ENCODE data around the gene ACVR1B. TPM values are rescaled to one million over a fixed set of nuclear protein-coding genes. Genes with fewer than 3 reads are reported as not detected.

Gene ACVR1B
- total RNA-seq, 1 donor from 2014 or later = 13.8 TPM

GRCh38 chr12:52013626-52014310 is 62.3 kb downstream of the ACVR1B start:
- Histone ChIP-seq H3K27me3 (peaks cover 46% of the 10 kb centered on the region), H4K20me1 (ENCODE audit: low read depth) (peaks cover 11% of the 10 kb centered on the region), H2AFZ (replicated peaks) (no peak overlapping the region), H3K36me3 (no peaks in the 10 kb centered on the region), H3K9ac (no peak overlapping the region), H3K4me2 (peak overlapping the region; percentile 61), H3K27ac (no peak overlapping the region), H3K4me3 (no peak overlapping the region), H3K9me3 (ENCODE audit: low read depth) (no peaks in the 10 kb centered on the region), H3F3A (ENCODE audit: low read depth) (peaks cover 31% of the 10 kb centered on the region), H3K79me2 (ENCODE audit: low read depth) (no peaks in the 10 kb centered on the region), H3K4me1 (peaks cover 21% of the 10 kb centered on the region)
- Mint-ChIP-seq H3K27ac (no peak overlapping the region), H3K4me3 (no peak overlapping the region), H3K9me3 (no peaks in the 10 kb centered on the region), H3K27me3 (ENCODE audit: insufficient read depth, low read depth) (peaks cover 7% of the 10 kb centered on the region), H3K36me3 (peaks cover 10% of the 10 kb centered on the region), H3K4me1 (peaks cover 27% of the 10 kb centered on the region)
- TF ChIP-seq EZH2phosphoT487 (IDR thresholded peaks at IDR 0.05) (no peak), EZH2 (IDR thresholded peaks at IDR 0.05) (no peak), CTCF (IDR thresholded peaks at IDR 0.05) (no peak)
- no peak for DNase-seq (ENCODE audit: low spot score)

- Histone ChIP-seq H4K20me1 (ENCODE audit: low read depth) (peaks cover 11% of the 10 kb centered on the region), H3K4me2 (peak overlapping the region; percentile 69), H3K4me3 (peak overlapping the region; percentile 34), H2AFZ (replicated peaks) (no peak overlapping the region), H3K4me1 (peaks cover 15% of the 10 kb centered on the region), H3K36me3 (no peaks in the 10 kb centered on the region), H3K9me3 (ENCODE audit: low read depth) (no peaks in the 10 kb centered on the region), H3K79me2 (ENCODE audit: low read depth) (no peaks in the 10 kb centered on the region), H3K27ac (no peak overlapping the region), H3K27me3 (peaks cover 45% of the 10 kb centered on the region), H3K9ac (no peak overlapping the region), H3F3A (ENCODE audit: low read depth) (peaks cover 32% of the 10 kb centered on the region)
- Mint-ChIP-seq H3K27me3 (ENCODE audit: insufficient read depth, low read depth) (peaks cover 4% of the 10 kb centered on the region), H3K27ac (no peak overlapping the region), H3K9me3 (no peaks in the 10 kb centered on the region), H3K4me3 (no peak overlapping the region), H3K4me1 (peaks cover 22% of the 10 kb centered on the region), H3K36me3 (peaks cover 10% of the 10 kb centered on the region)
- no peak for TF ChIP-seq CTCF (IDR thresholded peaks at IDR 0.05)
- no peak for TF ChIP-seq EZH2phosphoT487 (IDR thresholded peaks at IDR 0.05)
- no peak for TF ChIP-seq EZH2 (IDR thresholded peaks at IDR 0.05)
- DNase-seq (ENCODE audit: low spot score) = peak; percentile 68
These were observed 63.4 kb downstream of the ACVR1B start for GRCh38 chr12:52014567-52015530.

- peaks cover 10% of the 10 kb centered on the region for H3K4me1 ChIP-seq
- H4K20me1 ChIP-seq (ENCODE audit: low read depth) = peaks cover 11% of the 10 kb centered on the region
- H3K36me3 ChIP-seq = no peaks in the 10 kb centered on the region
- Mint-ChIP-seq H3K27ac (no peak overlapping the region), H3K36me3 (peaks cover 10% of the 10 kb centered on the region), H3K27me3 (ENCODE audit: insufficient read depth, low read depth) (peaks cover 9% of the 10 kb centered on the region), H3K4me1 (peaks cover 24% of the 10 kb centered on the region), H3K4me3 (no peak overlapping the region), H3K9me3 (no peaks in the 10 kb centered on the region)
- no peak overlapping the region for H3K4me2 ChIP-seq
- H3K9ac ChIP-seq = no peak overlapping the region
- no peaks in the 10 kb centered on the region for H3K79me2 ChIP-seq (ENCODE audit: low read depth)
- peaks cover 26% of the 10 kb centered on the region for H3F3A ChIP-seq (ENCODE audit: low read depth)
- TF ChIP-seq CTCF (IDR thresholded peaks at IDR 0.05) = no peak
- TF ChIP-seq EZH2phosphoT487 (IDR thresholded peaks at IDR 0.05) = no peak
- no peak for TF ChIP-seq EZH2 (IDR thresholded peaks at IDR 0.05)
- no peak for DNase-seq (ENCODE audit: low spot score)
- no peak overlapping the region for H3K4me3 ChIP-seq
- no peak overlapping the region for H3K27ac ChIP-seq
- H3K27me3 ChIP-seq = peaks cover 50% of the 10 kb centered on the region
- no peak overlapping the region for H2AFZ ChIP-seq (replicated peaks)
- H3K9me3 ChIP-seq (ENCODE audit: low read depth) = no peaks in the 10 kb centered on the region
These were observed 64.1 kb downstream of the ACVR1B start for GRCh38 chr12:52015532-52016041.
